Loucy (cell line): ENCODE results near the gene BPHL.
"Not testable (repeated sequence)": the region's sequence is repeated elsewhere in the genome, so short reads cannot be mapped to it uniquely, and the experiment has no call there.

ENCODE experiments used
- CTCF ChIP-seq: fragments of 200-600 bp; sonication (generic); conservative IDR thresholded peaks from 2 replicates; pipeline ENCODE4 v1.5.1; 2014; ENCODE audit warnings: mild to moderate bottlenecking, antibody characterized with exemption, low read length
- EZH2phosphoT487 ChIP-seq: fragments of 200-600 bp; IDR thresholded peaks from 2 replicates; pipeline ENCODE4 v1.6.1; 2018; ENCODE audit warnings: antibody characterized with exemption, mild to moderate bottlenecking, moderate library complexity, borderline replicate concordance

GRCh38 chr6:3168046-3168445 lies 49.5 kb downstream of the BPHL start:
- not testable (repeated sequence) for TF ChIP-seq CTCF, EZH2phosphoT487
